GM12891 (cell line): ENCODE data around the gene PRKCE.

Source experiments
- PAX5 ChIP-seq: IDR thresholded peaks from 2 replicates; pipeline ENCODE4 v1.6.1; 2011; ENCODE audit warnings: low read length, moderate library complexity, mild to moderate bottlenecking; ENCODE audit not compliant: insufficient read depth, severe bottlenecking
- POLR2A ChIP-seq: IDR thresholded peaks from 2 replicates; pipeline ENCODE4 v1.6.1; 2011; ENCODE audit warnings: low read depth, low read length, control low read depth
- POLR2AphosphoS5 ChIP-seq: IDR thresholded peaks from 2 replicates; pipeline ENCODE4 v1.6.1; 2011; ENCODE audit warnings: low read depth, low read length, control low read depth
- POU2F2 ChIP-seq: IDR thresholded peaks from 2 replicates; pipeline ENCODE4 v1.6.1; 2011; ENCODE audit warnings: low read depth, mild to moderate bottlenecking, control low read depth, low read length, moderate library complexity
- TAF1 ChIP-seq: IDR thresholded peaks from 2 replicates; pipeline ENCODE4 v1.6.1; 2011; ENCODE audit warnings: low read depth, low read length, control low read depth

GRCh38 chr2:46208766-46209165 is 557.3 kb downstream of the PRKCE start:
- TF ChIP-seq POLR2A (no peak), TAF1 (no peak), POLR2AphosphoS5 (no peak), PAX5 (no peak), POU2F2 (no peak)
